GM20431 (cell line): ENCODE results near the gene FLVCR2.

Experiments
- in situ Hi-C: fragments of 300-500 bp; cut with MseI, MboI; formaldehyde crosslinking; loops from one replicate; pipeline ENCODE4 v1.15.0; 2020; ENCODE audit warnings: low sequenced_read_pairs; ENCODE audit not compliant: unreplicated experiment

FLVCR2 gene

DNA sequence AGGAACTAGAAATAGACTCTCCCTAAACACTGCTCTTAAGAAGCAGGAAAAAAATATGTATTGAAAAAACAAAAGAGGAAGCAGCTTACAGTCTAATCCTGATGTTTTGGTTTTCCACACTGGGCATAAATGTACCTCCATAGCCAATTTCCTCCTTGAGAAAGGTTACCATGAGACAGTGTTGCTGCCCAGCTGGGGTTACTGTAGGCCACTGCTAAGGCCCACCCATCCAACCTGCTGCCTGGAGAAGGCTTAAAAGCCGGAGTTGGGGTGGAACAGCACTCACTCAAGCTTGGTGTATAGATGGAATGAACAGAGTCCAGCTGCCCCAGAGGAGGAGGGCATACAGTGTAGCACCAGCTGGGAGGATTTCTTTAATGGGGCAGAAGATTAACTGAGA is 41.1 kb downstream of the FLVCR2 start:
- in situ Hi-C loops, result no loop called here

DNA sequence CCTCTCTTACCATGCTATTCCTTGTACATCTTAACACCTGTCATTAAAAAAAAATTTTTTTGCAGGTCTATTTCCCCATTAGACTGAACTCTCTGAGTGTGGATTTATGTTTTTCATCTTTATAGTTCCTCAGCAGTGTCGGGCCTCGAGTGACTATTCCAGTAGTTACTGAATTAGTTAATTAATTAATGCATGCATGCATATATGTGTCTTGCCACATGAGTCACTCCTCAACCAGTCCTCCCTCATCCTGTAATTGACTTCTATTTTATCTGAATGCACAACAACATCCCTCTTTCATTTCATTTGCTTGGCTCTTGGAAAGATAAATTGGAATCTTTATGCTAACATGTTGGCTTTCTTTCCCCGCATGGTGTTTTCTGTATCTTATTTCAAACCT is 46.6 kb downstream of the FLVCR2 start:
- in situ Hi-C loops, result no loop called here

DNA sequence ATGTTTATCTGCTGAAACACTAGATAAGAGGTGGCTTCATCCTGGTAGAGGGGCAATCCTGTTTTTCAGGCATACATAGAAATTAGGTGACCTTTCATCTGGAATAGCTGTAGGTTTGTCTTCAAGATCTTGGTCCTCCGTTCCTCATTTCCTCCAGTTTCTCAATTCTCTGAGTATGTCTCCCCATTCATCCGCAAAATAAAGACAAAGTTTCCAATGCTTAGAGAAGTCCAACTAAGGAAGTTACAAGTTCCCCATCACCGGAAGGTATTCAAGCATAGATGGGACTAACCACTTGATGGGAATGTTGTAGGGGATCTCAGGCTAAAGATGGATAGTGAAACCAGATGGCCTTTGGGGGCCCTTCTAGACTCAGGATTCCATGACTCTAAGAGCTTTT is 48.0 kb downstream of the FLVCR2 start:
- in situ Hi-C loops, result no loop called here

DNA sequence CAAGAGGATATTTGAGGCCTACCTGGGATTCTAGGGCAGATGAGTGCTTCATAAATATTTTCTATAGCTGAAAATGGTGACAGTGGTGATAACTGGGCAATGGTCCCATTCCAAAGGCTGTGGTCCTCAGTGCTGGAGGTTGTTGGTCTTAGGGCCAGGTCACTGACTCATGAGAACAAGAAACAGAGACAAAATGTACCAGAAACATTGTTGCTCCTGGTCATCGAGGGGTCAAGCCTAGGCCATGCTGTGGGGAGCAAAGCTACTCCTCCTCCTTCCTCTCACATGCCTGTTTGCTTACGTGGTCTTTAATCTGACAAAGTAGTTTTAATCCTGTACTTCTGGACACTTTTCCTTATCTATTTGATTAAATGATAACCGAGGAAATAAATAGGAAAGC is 48.4 kb downstream of the FLVCR2 start:
- in situ Hi-C loops, result no loop called here

DNA sequence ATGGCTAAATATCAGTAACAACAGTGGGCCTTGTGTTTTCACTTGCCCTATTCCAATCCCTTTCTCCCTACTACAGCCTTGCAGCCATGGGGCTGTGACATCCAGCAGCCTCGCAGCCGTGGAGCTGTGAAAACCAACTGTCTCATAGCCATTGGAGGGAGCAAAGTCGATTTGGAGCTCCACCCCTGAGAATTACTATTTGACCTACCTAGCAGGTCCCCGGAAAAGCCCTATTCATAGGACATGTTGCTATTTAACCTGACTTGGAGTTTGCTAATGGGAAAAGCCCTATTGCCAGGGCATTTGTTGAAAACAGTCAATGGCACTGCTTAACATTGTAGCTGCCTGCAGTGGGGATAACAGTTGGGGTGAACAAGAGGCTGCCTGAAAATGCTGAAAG is 49.0 kb downstream of the FLVCR2 start:
- in situ Hi-C loops, result no loop called here

DNA sequence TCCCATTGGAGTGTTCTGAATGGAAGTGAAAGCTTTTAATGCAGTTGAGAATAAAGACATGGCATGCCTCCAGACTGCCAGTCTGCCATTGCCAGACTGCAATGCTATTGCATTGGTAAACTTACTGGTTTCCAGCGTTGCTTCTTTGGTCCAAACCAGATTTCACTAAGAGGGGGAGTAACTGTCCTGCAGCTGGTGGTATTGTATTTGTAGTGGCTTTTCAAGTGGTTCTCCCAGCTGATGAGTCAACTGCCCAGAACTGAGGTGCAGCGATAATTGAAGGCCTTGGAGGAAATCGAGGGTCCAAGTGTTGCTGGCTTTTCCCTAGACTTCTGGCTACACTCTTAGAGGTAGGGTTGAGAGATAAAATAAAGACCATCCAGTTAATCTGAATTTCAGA is 50.4 kb downstream of the FLVCR2 start:
- in situ Hi-C loops, result no loop called here

DNA sequence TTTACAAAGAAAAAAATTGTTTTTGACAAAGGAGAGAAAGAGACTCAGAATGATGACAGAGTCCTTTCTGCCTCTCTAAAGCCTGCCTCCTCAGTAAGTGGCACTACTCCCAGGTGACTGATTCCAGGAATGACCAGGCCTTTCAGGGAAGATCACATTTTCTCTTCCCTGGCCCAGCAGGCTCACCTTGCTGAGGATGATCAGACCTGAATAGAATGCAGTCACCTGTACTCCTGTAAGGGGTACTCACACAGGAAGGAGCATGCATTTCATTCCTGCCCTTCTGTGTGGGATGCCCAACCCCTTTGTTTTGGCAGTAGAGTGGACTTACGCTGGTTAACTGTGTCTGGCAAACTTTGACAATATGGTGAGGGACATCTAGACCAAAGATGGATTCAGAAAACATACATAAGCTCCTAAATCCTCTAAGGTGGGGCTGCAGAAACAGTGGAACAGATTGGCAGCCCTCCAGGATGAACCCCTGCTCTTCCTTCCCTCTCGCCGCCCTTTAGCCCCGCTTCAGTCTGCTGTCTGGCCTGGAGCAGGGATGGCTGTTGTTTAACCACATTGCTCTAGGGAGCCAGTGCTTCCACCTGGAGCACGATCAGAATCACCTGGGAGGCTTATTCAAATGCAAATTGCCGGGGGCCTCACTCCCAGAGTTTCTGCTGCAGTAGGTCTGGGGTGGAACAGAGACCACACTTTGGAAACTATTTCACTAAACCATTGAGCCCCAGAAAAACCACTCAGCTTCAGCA is 52.5 kb downstream of the FLVCR2 start:
- in situ Hi-C loops, result no loop called here

DNA sequence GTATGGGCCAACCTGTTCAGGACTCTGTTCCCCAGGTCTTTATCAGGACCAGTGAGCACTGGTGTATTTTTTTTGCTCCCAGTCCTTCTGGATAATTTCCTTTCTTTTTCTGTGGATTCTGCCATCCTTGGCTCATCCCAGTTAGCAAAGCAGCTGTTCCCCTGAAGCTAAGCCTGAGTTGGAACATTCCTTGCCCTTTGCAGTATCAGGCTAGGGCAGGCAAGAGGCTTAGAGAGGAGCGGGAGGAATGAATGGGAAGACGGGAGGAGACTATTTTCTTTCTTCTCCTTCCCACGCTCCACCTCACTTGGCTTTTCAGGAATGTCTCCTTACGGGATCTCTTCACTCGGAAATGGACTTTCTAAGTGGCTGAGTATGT is 53.0 kb downstream of the FLVCR2 start:
- in situ Hi-C loops, result no loop called here

DNA sequence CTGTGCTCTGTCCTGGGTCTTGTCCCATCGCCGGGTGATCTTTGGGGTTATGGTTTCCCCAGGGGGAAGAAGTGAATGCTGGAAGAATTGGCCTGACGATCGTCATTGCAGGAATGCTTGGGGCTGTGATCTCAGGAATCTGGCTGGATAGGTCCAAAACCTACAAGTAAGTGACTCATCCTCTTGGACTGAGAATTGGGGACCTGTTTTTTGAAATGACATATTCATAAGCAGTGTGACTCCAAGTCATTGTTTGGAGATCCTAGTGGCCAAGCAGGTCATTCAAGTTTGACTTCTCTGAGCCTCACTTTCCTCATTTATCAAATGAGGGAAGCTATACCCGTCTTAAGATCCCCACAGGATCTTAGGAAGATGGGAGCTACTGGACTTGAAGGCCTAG is 56.4 kb downstream of the FLVCR2 start:
- in situ Hi-C loops, result no loop called here

DNA sequence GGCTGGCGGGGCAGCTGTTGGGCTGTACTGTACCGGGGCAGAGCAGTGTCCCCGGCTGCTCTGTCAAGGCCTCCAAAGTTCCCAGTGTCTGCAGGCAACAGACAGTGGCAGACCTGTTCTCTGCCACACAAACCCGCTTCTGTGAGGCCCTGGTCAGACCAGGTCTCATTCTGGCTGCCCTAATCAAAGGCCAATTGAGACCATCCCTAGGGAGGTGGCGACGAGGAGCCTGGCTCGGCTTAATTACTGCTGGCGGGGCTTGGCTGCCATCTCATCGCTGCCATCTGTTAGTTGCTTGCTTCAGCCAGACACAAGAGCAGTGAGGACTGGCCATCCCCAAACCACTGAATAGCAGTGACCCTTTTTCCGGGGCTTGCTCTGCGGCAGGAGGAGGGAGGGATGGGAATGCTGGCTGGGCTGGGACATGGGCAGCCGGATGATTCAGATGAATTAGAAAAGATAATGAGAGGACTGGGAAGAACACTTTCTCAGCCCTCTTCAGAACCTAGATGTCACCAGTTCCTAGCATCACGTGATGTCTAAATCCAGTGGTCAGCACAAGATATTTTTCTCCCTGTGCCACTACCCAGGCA is 57.8 kb downstream of the FLVCR2 start:
- in situ Hi-C loops, result no loop called here

DNA sequence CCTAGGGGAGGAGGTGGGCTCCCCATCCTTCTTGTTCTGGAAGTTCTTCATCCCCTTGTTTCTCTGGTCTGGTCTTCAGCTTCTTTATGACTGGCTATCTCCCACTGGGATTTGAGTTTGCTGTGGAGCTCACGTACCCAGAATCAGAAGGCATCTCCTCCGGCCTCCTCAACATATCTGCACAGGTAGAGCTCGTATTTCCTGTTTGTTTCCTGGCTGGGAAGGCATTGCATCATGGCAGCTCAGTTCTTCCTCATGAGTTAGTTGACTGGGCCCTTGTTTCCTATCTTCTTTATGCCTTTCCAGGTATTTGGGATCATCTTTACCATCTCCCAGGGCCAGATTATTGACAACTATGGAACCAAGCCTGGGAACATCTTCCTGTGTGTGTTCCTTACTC is 62.5 kb downstream of the FLVCR2 start:
- in situ Hi-C loops, result no loop called here

DNA sequence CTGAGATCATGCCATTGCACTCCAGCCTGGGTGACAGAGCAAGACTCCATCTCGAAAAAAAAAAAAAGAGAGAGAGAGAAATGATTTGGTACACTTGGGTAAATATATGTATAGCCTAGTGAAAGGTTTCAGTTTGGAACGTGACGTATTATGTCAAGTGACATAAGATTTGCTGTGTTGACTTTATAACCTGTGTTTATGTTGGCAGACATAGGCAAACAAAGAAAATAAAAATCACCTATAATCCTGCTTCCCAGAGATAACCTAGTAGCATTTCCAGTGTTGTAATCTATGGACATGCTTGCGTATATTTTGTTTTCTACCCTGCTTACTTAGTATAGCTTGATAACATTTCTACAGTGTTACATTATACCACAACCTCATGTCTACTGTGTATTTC is 65.6 kb downstream of the FLVCR2 start:
- in situ Hi-C loops, result no loop called here

DNA sequence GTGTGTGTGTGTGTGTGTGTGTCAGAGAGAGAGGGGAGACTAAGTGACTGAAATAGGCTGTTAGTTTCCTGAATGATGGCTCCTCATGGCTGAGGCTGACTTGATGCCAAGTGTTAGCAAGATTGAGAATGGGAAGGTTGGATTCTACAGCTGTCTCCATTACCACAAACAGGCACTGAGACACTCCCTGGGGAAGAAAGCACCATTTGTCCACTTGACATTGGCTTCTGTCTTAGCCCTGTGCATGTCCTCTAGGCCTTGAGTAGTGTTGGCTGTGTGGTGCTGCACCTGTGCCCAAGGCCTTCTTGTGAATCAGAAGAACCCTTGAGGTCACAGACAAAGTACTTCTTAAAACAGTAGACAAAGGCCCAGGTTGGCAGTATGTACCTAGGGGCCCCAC is 66.6 kb downstream of the FLVCR2 start:
- in situ Hi-C loops, result no loop called here

DNA sequence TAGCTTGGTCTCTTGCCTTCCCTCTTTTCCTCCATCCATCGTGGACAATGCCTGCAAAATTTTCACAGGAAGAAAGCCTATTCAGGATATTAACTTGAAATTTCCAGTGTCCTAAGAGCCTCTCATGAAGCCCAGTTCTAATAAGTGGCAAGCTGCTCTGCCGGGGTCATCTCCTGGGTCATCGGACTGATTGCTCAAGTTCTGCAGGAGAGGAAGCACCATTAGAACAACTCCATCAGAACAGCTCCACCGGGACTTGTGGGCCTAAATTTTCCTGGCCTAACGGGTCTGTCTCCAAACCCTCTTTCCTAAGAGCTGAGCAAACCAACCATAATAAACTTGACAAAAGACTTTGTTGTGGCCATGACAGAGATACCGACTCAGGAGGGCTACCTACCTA is 68.3 kb downstream of the FLVCR2 start:
- in situ Hi-C loops, result no loop called here

DNA sequence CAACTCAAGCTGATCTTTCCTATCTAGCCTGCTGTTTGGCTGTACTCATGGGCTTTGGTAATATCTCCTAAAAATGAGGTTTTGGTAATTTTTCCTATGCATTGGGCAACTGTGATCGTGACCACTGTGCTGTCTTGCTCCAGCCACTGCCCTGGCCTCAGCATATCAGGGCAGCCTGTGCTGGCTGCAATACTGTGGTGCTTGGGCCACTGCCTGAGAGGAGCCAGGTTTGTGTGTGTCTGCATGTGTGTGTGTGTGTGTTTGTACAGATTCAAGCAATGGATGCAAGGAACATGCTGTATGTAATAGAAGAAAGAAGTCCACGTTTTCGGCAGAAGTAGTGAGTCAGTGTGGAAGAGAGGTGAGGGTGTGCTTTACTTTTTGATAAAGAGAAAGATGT is 69.2 kb downstream of the FLVCR2 start:
- in situ Hi-C loops, result no loop called here

DNA sequence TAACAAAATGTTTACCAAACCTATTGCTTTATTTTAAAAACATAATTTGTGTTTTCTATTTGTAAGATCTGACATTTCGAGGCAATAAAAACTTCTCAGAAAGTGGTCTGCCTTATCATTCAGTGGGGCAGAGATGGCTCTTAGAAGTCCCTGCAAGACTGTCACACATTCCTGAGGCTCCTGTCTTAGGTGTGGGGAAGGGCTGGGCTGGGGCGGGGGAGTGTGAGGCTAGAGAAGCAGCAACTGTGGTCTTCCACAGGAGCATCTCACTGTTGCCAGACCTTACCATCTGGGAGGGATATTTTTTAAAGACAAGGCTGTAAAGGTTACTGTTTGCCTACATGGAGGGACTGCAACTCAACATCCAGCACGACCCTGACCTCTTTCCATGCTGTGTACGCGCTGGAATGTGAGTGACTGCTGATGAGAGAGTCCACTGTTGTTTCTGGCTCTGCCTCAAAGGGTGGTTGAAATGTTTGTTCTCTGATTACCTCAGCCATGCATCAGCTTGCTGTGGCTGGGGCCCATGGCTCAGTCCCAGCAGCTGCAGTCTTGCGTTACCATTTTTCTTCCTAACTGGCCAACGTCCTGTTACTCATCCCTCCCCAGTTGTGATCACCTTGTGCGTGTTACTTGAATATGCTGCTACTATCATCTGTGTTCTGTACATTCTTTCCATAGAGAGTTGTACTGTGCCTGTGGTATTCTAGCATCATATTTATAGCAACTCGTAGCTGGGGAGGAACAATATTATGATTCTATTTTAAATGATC is 69.8 kb downstream of the FLVCR2 start:
- in situ Hi-C loops, result no loop called here

DNA sequence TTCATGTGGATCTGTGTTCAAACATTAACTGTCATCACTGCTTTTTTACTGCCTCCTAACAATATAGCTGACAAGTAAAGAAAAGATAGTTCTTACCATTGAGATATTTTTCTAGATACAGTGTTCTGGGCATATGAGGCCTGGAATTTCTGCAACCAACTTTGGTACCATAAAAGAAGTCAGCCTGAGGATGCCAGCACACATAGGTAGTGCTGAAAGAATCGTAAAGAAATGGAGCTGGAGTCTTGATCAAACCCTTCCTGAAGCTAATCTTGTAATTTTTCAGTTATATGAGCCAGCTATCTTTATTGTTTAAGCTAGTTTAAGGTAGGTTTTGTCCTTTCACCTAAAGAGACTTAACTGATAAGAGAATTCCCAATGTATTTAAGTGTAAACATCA is 70.9 kb downstream of the FLVCR2 start:
- in situ Hi-C loops, result no loop called here

DNA sequence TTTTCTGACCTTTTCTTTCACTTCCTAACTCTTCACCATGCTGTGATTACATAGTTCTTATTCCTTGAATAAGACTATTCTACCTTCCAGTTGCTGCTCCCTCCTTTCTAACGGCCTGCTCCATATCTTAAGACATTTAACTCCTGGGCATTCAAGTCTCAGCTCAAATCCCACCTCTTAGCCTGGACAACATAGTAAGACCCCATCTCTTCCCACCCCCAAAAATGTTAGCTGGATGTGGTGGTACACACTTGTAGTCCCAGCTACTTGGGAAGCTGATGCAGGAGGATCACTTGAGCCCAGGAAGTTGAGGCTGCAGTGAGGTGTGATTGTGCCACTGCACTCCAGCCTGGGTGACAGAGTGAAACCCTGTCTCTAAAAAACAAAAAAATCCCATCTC is 71.4 kb downstream of the FLVCR2 start:
- in situ Hi-C loops, result loop anchor here (5.0 kb wide), 1 partner anchor 77 kb away; no protein-coding TSS in a partner anchor

DNA sequence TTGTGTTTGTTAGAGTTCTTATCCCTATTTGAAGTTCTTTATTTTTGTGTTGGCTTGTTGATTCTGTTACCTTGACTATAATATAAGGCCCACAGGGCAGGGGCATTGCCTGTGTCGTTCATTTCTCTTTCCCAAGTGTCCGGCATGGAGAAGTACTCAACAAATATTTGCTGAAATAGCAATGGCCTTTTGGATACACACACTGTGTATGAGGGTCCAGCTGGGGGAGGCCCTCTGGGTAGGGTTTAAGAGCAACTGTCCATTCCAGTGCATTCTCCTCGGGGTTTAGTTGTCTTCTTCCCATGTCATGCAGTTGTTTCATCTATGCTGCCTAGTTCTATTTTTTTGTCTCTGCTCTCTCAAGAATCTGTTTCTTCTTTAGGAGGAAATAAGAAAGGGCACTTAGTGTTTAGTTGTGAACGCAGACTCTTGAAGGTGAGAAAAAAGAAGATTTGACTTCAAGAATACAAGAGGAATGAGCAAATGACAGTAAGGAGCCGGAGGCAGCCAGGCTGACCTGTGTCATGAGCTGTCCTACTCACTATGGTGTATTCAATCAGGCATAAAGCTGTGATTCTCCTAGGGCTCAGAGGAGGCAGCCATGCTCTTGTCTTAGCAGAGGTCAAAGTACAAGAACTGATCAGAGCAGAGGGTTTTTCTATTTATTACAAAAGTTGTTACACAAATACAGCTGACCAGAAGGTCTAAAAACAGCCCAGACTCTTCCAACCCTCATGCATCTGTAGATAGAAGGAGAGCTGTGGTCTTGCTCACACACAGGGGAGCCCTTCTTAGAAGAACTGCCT is 72.0 kb downstream of the FLVCR2 start:
- in situ Hi-C loops, result loop anchor here (5.0 kb wide), 1 partner anchor 78 kb away; no protein-coding TSS in a partner anchor

DNA sequence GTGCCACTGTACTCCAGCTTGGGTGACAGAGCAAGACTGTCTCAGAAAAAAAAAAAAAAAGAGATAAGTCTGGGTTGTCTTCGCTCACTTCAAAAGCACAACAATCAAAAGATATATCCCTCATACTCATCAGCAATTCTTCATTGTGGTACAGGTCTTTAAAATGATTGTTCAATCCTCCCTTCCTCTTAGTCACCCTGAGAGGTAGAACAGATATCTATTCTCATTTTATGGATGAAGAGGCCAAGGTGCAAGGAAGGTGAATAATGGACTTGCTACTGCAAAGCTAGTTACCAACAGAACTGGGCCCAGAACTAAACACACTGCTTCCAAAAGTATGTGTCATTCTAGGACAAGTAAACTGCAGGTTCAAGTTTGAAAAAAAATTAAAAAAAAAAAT is 75.1 kb downstream of the FLVCR2 start:
- in situ Hi-C loops, result loop anchor here (5.0 kb wide), 1 partner anchor 81 kb away; no protein-coding TSS in a partner anchor
